Adrenal gland (tissue), 5 donors: ENCODE measurements around the gene RSPH6A.

Experiments used
- CTCF ChIP-seq, 6 experiments: fragments of 450-650 bp in 4 of 6; fragments of 200-600 bp in 2 of 6; sonication (generic) in 1 of 6; IDR thresholded peaks; 1 replicate in 5 of 6; 2 replicates in 1 of 6; pipeline versions ENCODE4 v1.5.1 to v1.8.0; 2016 to 2021; ENCODE audit warnings: antibody characterized with exemption in 6 of 6, mild to moderate bottlenecking in 2 of 6, moderate library complexity in 1 of 6
- POLR2A ChIP-seq, 2 donors: fragments of 450-650 bp; IDR thresholded peaks; one replicate each; pipeline ENCODE4 v1.6.1; 2017; ENCODE audit warnings: antibody characterized with exemption in 2 of 2, mild to moderate bottlenecking in 2 of 2, moderate library complexity in 1 of 2
- donor health status: DM: no; HTN: no; CAD: no.

DNA sequence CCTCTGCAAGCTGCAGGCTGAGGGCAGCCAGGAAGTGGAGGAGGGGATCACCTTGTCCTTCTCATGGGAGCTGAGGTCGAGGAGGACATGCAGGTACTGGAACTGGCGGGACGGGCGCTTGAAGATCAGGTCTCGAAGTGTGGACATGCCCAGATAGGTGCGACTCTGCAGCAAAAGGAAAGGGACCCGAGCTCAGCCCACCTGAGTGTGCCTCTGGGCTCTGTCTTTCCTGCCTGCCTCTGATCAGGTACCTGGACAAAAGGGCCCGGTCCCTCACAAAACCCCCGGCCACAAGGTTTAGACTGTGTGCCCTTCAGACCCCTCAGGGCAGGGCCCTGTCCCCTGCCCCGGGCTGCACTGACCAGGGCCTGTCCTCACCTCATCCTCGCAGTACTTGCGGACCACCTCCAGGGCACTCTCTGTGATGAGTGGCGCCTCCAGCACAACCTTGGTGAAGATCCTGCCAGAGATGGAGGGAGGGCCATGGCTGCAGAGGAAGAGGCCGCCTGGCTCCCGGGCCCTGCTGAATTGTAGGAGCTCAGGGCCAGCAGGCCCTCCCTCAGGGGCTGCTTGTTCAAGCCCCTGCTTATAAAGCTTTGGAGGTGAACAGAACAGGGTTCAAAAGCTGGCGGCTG, 12.5 kb upstream of the RSPH6A start:
- TF ChIP-seq POLR2A (IDR thresholded peaks at IDR 0.05): no peak
- no peak for TF ChIP-seq CTCF (IDR thresholded peaks at IDR 0.05)
